ENCODE data around the gene FOXP1. TPM values are rescaled to one million over a fixed set of nuclear protein-coding genes. Genes with fewer than 3 reads are reported as not detected.

The FOXP1 gene
- total RNA-seq, 1 experiment from 2014 or later, result 75.3 TPM

DNA sequence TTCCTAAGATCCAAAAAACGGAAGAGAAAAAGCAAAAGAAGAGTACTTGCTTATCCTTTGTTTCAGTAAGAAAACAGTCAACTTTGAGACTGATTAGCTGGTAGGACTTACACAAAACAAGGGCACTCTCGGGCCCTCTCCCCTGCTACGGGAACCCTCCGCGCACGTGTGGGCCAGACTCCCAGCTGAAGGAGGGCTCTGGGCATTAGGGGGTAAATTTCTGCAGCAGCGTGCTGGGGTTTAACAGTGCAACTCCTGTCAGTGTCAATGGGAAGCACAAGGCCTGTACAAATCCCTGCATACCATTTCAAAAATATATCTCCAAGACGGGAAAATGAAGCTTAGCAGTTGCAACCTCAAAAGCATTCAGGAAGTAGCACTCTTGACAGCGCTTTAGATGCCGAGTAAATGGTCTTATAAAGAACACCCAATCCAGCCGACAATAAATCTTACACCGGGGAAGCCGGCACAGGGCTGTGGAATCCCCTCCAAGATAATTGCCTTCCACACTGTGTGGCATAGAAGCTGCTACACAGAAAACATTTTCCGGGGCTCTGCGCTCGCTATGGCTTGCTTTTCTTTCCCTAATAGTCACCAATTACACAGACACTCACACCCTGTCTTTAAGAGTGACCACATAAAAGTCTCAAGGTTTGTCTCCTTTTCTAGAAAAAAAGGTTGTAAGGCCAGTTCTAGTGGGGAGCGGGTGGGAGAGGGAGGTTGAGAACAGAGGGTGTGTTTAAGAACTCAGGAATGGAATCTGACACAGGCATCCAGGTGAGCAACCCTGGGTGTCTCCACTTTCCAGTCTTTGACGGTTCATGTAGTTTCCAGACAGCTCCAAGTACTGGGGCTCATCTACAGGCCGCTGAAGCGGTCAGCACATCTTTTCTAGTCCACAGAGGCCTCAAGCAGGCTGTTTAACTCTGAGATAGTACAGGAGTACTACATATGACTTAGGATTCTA is 512.7 kb downstream of the FOXP1 start:
- Histone ChIP-seq H3K4me2 (ENCODE audit: insufficient read depth, insufficient read length, low read length) (no peak overlapping the region), H3T11ph (ENCODE audit: low read length) (no peak overlapping the region), H4K91ac (ENCODE audit: insufficient read length, low read depth, low read length) (no peak overlapping the region), H2BK5ac (ENCODE audit: insufficient read length, low read length) (no peak overlapping the region), H3K9ac (ENCODE audit: extremely low read depth, insufficient read length, low read length) (no peak overlapping the region), H3K79me2 (ENCODE audit: insufficient read depth, low read length) (no peaks in the 10 kb centered on the region; the same call in 1 of the 2 replicates), H2AFZ (ENCODE audit: low read length) (no peak overlapping the region), H2BK20ac (ENCODE audit: low read depth, low read length, poor library complexity, severe bottlenecking) (no peak overlapping the region), H2BK120ac (ENCODE audit: low read depth, low read length, poor library complexity, severe bottlenecking) (no peak overlapping the region), H3K23ac (ENCODE audit: insufficient read length, low read depth, low read length) (no peak overlapping the region), H2AK5ac (ENCODE audit: insufficient read length, low read length) (no peak overlapping the region), H3K9me3 (ENCODE audit: control insufficient read depth, low read depth, low read length) (no peaks in the 10 kb centered on the region), H3K14ac (ENCODE audit: insufficient read depth, low read length) (no peak overlapping the region), H2BK12ac (ENCODE audit: insufficient read length, low read depth, low read length) (no peak overlapping the region), H4K20me1 (ENCODE audit: control insufficient read depth, insufficient read depth, insufficient read length) (no peaks in the 10 kb centered on the region), H3K18ac (ENCODE audit: insufficient read length, low read depth, low read length) (no peak overlapping the region), H3K27me3 (ENCODE audit: insufficient read depth, low read length) (no peaks in the 10 kb centered on the region), H3K79me1 (ENCODE audit: insufficient read depth, low read depth, low read length, poor library complexity, severe bottlenecking) (no peaks in the 10 kb centered on the region), H4K5ac (ENCODE audit: insufficient read length, low read depth, low read length) (no peak overlapping the region), H3K56ac (ENCODE audit: insufficient read length, low read depth, low read length) (no peak overlapping the region), H3K23me2 (ENCODE audit: insufficient read length, low read depth, low read length, poor library complexity, severe bottlenecking) (no peaks in the 10 kb centered on the region), H2BK15ac (ENCODE audit: low read depth, low read length) (no peak overlapping the region), H3K27ac (ENCODE audit: insufficient read length, low read depth, low read length) (no peak overlapping the region), H3K4me1 (ENCODE audit: insufficient read depth, low read length) (peaks cover 6% of the 10 kb centered on the region; the same call in 1 of the 2 replicates), H4K8ac (replicated peaks; ENCODE audit: insufficient read length, low read depth, low read length) (no peak overlapping the region), H3K4ac (ENCODE audit: low read depth, low read length) (no peak overlapping the region)
- Mint-ChIP-seq H3K27ac (no peak overlapping the region; a peak in 2 of 7 replicates), H3K9me3 (no peaks in the 10 kb centered on the region), H3K27me3 (ENCODE audit: low read depth) (peaks cover 10% of the 10 kb centered on the region), H3K4me1 (peaks cover 49 to 53% of the 10 kb centered on the region in 2 experiments), H3K36me3 (ENCODE audit: insufficient read depth in 1 of 3, low read depth in 3 of 3) (no peaks in the 10 kb centered on the region; a peak in 1 of 7 replicates), H3K4me3 (no peak overlapping the region)
- no CpG with 5 or more reads among the region's 20 CpGs for WGBS (ENCODE audit: extremely low coverage, insufficient read length, low lambda C conversion rate)
- no peak for DNase-seq
- TF ChIP-seq, protein P1, sequence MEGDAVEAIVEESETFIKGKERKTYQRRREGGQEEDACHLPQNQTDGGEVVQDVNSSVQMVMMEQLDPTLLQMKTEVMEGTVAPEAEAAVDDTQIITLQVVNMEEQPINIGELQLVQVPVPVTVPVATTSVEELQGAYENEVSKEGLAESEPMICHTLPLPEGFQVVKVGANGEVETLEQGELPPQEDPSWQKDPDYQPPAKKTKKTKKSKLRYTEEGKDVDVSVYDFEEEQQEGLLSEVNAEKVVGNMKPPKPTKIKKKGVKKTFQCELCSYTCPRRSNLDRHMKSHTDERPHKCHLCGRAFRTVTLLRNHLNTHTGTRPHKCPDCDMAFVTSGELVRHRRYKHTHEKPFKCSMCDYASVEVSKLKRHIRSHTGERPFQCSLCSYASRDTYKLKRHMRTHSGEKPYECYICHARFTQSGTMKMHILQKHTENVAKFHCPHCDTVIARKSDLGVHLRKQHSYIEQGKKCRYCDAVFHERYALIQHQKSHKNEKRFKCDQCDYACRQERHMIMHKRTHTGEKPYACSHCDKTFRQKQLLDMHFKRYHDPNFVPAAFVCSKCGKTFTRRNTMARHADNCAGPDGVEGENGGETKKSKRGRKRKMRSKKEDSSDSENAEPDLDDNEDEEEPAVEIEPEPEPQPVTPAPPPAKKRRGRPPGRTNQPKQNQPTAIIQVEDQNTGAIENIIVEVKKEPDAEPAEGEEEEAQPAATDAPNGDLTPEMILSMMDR (conservative IDR thresholded peaks at IDR 0.05), result no peak

All from H9 (cell line).